Peyer's patch (tissue), 4 donors: ENCODE measurements around the gene ERC2.

Experiments
- POLR2A ChIP-seq, 2 donors: fragments of 450-650 bp; IDR thresholded peaks; one replicate each; pipeline ENCODE4 v1.5.1; 2017; ENCODE audit warnings: antibody characterized with exemption in 2 of 2, mild to moderate bottlenecking in 2 of 2, moderate library complexity in 2 of 2
- TF ChIP-seq, protein P1 (sequence below), 6 experiments: fragments of 450-650 bp in 4 of 6; fragments of 200-600 bp in 2 of 6; sonication (generic) in 1 of 6; IDR thresholded peaks; one replicate each; pipeline ENCODE4 v1.5.1; 2017 to 2019; ENCODE audit warnings: antibody characterized with exemption in 6 of 6, mild to moderate bottlenecking in 3 of 6, moderate library complexity in 1 of 6

DNA sequence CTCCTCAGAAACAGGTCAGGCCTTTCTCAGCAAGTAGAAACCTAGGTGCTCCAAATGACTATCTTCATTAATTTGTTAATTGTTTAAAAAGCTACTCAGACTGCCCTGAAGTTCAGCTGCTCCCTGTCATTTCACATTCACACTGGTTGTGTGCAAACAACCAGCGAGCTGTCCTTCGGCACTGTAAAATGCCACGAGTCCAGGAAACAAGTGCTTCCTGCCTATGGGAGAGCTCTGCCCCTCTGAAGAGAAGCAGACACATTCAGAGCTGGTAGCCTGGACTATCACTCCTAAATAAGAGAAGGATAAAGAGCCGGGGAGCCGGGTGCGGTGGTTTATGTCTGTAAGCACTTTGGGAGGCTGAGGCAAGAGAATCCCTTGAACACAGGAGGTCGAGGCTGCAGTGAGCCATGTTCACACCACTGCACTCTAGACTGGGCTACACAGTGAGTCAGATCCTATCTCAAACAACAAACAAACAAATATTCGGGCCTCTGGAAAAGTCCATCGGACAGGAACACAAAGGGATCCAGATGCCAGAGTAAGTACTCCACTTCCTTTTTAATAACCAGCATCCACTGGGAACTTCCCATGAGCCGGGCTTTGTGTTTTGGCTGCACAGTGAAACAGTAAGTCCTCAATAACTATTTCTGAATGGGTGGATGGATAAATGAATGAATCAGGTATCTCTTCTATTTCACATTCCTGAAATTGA lies 866.7 kb downstream of the ERC2 start:
- TF ChIP-seq, protein P1, sequence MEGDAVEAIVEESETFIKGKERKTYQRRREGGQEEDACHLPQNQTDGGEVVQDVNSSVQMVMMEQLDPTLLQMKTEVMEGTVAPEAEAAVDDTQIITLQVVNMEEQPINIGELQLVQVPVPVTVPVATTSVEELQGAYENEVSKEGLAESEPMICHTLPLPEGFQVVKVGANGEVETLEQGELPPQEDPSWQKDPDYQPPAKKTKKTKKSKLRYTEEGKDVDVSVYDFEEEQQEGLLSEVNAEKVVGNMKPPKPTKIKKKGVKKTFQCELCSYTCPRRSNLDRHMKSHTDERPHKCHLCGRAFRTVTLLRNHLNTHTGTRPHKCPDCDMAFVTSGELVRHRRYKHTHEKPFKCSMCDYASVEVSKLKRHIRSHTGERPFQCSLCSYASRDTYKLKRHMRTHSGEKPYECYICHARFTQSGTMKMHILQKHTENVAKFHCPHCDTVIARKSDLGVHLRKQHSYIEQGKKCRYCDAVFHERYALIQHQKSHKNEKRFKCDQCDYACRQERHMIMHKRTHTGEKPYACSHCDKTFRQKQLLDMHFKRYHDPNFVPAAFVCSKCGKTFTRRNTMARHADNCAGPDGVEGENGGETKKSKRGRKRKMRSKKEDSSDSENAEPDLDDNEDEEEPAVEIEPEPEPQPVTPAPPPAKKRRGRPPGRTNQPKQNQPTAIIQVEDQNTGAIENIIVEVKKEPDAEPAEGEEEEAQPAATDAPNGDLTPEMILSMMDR (IDR thresholded peaks at IDR 0.05), result no peak
- no peak for TF ChIP-seq POLR2A (IDR thresholded peaks at IDR 0.05)
